Pancreas (tissue), 10 donors: ENCODE data around the gene PRKD1. TPM values are rescaled to one million over a fixed set of nuclear protein-coding genes. Genes with fewer than 3 reads are reported as not detected.

Experiments
- ATAC-seq, 4 donors: fragments of 200-7000 bp; cut with Tn5 transposase; one replicate each; pipeline versions ENCODE4 v1.8.0 to v1.9.1; 2020; ENCODE audit warnings: mild to moderate bottlenecking in 4 of 4, moderate library complexity in 4 of 4
- DNase-seq, 6 donors: peaks; one replicate each; pipeline ENCODE4 v3.0.0-alpha.2; 2020
- FAIRE-seq: peaks from 2 replicates; lab custom pipeline; 2012; peaks lifted over from hg19 to GRCh38; lab: Jason Lieb, UNC
- H3K27ac ChIP-seq, 4 donors: fragments of 200-600 bp; sonication (generic); 1 replicate in 3 of 4; 2 replicates in 1 of 4; pipeline versions ENCODE4 v1.5.0 to v1.8.0; 2020
- H3K27me3 ChIP-seq, 4 donors: fragments of 200-600 bp; one replicate each; pipeline ENCODE4 v1.8.0; 2021
- H3K36me3 ChIP-seq, 3 donors: fragments of 200-600 bp; sonication (generic) in 1 of 3; one replicate each; pipeline versions ENCODE4 v1.5.0 to v1.8.0; 2020 to 2021
- H3K4me1 ChIP-seq, 3 donors: fragments of 200-600 bp; one replicate each; pipeline ENCODE4 v1.8.0; 2021
- H3K4me3 ChIP-seq, 4 donors: fragments of 200-600 bp; sonication (generic) in 2 of 4; one replicate each; pipeline versions ENCODE4 v1.5.0 to v1.8.0; 2020 to 2021
- H3K9me3 ChIP-seq, 4 donors: fragments of 200-600 bp; one replicate each; pipeline ENCODE4 v1.8.0; 2021
- WGBS, 2 donors: extraction: QIAGEN DNeasy Blood & Tissue Kit; methylation state at CpG; one replicate each; pipeline ENCODE4 v1.1.7; 2013; 5-methylcytosine and 5-hydroxymethylcytosine counted together
- intact Hi-C, 3 donors: fragments of 100-400 bp; cut with DNase I; formaldehyde crosslinking; loops; one replicate each; pipeline versions ENCODE4 v1.11.1 to v1.14.2; 2022
- polyA plus RNA-seq, 2 donors: library from polyadenylated mRNA; stranded (reverse); fragments of 200-250 nt; gene quantifications; one replicate each; pipeline ENCODE4 v1.2.3, GENCODE V29; 2013
- total RNA-seq, 6 donors: library from RNA; stranded (reverse); fragmentation: NEBNext Ultra II Directional in 4 of 6; extraction: Animal tissue kit (Norgen Biotek cat#: 25700) in 4 of 6; gene quantifications; one replicate each; pipeline versions ENCODE4 v1.2.1 to v1.2.4, GENCODE V29; 2021 to 2023
- TF ChIP-seq, protein P1 (sequence below), 4 donors: fragments of 200-600 bp; sonication (generic) in 3 of 4; IDR thresholded peaks; one replicate each; pipeline versions ENCODE4 v1.5.0 to v1.8.0; 2021; ENCODE audit warnings: antibody characterized with exemption in 4 of 4
- donor health status: healthy with polysubstance abuse.
- donor health status: DM: no; HTN: no; CAD: no; lungs with moderate emphysema.
- donor health status: DM: no; HTN: no; CAD: no.
- donor health status: control.
- donor health status: control.
- donor health status: Bipolar disorder and iron deficiency.
- donor health status: DM: yes; HTN: yes; CAD: no.
- donor health status: DM: no; HTN: no; CAD: no.
- donor health status: DM: no; HTN: no; CAD: no.
- donor health status: DM: yes; HTN: yes; CAD: no.

The PRKD1 gene
- total and polyA plus RNA-seq, 8 donors = 3.1 to 13.2 (median 4.2) TPM

GRCh38 chr14:29773990-29774389, 153.7 kb downstream of the PRKD1 start:
- no peaks in the 10 kb centered on the region for H3K9me3 ChIP-seq
- TF ChIP-seq, protein P1, sequence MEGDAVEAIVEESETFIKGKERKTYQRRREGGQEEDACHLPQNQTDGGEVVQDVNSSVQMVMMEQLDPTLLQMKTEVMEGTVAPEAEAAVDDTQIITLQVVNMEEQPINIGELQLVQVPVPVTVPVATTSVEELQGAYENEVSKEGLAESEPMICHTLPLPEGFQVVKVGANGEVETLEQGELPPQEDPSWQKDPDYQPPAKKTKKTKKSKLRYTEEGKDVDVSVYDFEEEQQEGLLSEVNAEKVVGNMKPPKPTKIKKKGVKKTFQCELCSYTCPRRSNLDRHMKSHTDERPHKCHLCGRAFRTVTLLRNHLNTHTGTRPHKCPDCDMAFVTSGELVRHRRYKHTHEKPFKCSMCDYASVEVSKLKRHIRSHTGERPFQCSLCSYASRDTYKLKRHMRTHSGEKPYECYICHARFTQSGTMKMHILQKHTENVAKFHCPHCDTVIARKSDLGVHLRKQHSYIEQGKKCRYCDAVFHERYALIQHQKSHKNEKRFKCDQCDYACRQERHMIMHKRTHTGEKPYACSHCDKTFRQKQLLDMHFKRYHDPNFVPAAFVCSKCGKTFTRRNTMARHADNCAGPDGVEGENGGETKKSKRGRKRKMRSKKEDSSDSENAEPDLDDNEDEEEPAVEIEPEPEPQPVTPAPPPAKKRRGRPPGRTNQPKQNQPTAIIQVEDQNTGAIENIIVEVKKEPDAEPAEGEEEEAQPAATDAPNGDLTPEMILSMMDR (IDR thresholded peaks at IDR 0.05) = no peak
- ATAC-seq (peak in 2 of 4 donors; percentile 63 to 73), DNase-seq (no peak), FAIRE-seq (no peak)
- intact Hi-C loops = no loop called here
- no peaks in the 10 kb centered on the region for H3K4me1 ChIP-seq
- H3K27ac ChIP-seq = no peak overlapping the region
- no peak overlapping the region for H3K4me3 ChIP-seq
- no peaks in the 10 kb centered on the region for H3K27me3 ChIP-seq
- WGBS, 2 donors = 36 to 47% methylated on average over 4 of the region's 4 CpGs
- no peaks in the 10 kb centered on the region for H3K36me3 ChIP-seq

GRCh38 chr14:29763342-29763858, 164.2 kb downstream of the PRKD1 start:
- peaks cover 0 to 7% (median 5%) of the 10 kb centered on the region in 3 donors for H3K4me1 ChIP-seq
- H3K36me3 ChIP-seq = no peaks in the 10 kb centered on the region
- no peaks in the 10 kb centered on the region for H3K27me3 ChIP-seq
- 98 to 100% methylated on average over 1 to 2 of the region's 2 CpGs for WGBS, 2 donors
- DNase-seq (no peak), ATAC-seq (peak in 1 of 4 donors; percentile 32), FAIRE-seq (no peak)
- H3K4me3 ChIP-seq = no peak overlapping the region
- H3K9me3 ChIP-seq = no peaks in the 10 kb centered on the region
- TF ChIP-seq, protein P1 (IDR thresholded peaks at IDR 0.05) = no peak
- no peak overlapping the region for H3K27ac ChIP-seq
- intact Hi-C loops = no loop called here

DNA sequence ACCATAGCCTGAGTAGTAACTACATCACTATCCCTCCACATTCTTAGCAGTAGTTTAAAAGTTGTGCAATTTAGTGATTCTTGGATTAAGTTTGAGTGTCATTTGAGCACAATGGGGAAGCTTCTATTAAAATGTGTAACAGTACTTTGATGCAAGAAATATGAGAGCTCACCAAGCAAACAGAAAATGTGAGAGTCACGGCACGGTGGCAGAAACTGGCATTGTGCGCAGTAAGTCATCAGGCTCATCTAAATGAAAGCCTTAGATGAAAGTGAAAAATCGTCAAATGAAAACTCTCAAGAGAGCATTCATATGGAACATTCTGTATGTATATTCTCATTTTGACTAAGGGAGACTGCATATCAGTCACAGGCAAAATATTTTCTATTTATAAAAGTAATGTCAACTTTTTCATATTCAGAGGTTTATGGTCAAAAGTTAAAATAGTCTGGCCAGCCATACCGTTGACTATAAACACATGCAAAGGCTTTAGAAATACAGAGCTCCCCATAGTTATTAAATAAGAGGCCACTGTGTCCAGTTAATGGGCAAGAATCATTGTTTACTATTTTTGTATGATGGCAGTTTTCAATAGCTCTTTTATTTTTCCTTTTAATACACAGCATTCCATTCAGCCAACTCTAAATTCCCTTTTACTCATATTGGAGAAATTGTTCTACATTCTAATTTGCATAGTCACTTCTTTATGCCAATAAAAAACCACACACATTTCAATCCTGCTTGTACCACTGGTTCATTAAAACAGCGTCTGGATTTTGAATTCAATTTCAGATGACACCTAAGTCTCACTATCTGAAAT, 167.9 kb downstream of the PRKD1 start:
- Histone ChIP-seq H3K27ac (no peak overlapping the region), H3K9me3 (no peaks in the 10 kb centered on the region), H3K36me3 (no peaks in the 10 kb centered on the region), H3K4me1 (peaks cover 2 to 16% (median 12%) of the 10 kb centered on the region in 3 donors), H3K4me3 (no peak overlapping the region), H3K27me3 (no peaks in the 10 kb centered on the region)
- ATAC-seq (no peak), DNase-seq (no peak), FAIRE-seq (no peak)
- TF ChIP-seq, protein P1 (IDR thresholded peaks at IDR 0.05) = no peak
- intact Hi-C loops = no loop called here
- WGBS, 2 donors = 94 to 97% methylated on average over 6 of the region's 6 CpGs

GRCh38 chr14:29757711-29758233, 169.9 kb downstream of the PRKD1 start:
- Histone ChIP-seq H3K27ac (no peak overlapping the region), H3K27me3 (no peaks in the 10 kb centered on the region), H3K36me3 (no peaks in the 10 kb centered on the region), H3K4me1 (peaks cover 4 to 18% (median 12%) of the 10 kb centered on the region in 3 donors), H3K9me3 (no peaks in the 10 kb centered on the region), H3K4me3 (no peak overlapping the region)
- intact Hi-C loops = no loop called here
- DNase-seq (no peak), FAIRE-seq (no peak), ATAC-seq (no peak)
- 80 to 86% methylated on average over 3 of the region's 3 CpGs for whole genome bisulfite sequencing, 2 donors
- TF ChIP-seq, protein P1 (IDR thresholded peaks at IDR 0.05) = no peak
